GOT3 (cell line): ENCODE data around the gene MAP3K12.
"Not testable (repeated sequence)": the region's sequence is repeated elsewhere in the genome, so short reads cannot be mapped to it uniquely, and the experiment has no call there.

Experiments
- DNase-seq: peaks from one replicate; lab custom pipeline; 2025; ENCODE audit warnings: mixed read lengths; lab: John Stamatoyannopoulos, UW

MAP3K12 gene

DNA sequence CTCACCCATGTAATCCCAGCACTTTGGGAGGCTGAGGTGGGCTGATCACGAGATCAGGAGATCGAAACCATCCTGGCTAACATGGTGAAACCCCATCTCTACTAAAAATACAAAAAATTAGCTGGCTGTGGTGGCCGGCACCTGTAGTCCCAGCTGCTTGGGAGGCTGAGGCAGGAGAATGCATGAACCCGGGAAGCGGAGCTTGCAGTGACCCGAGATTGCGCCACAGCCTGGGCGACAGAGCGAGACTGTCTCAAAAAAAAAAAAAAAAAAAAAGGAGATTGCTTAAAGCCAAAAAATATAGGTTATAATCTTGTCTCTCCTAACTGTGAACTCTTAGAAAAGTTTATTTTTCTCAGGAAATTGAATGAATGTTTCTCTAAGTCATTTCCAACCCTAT, 63.9 kb downstream of the MAP3K12 start:
- not testable (repeated sequence) for DNase-seq

GRCh38 chr12:53431187-53431586, 68.1 kb downstream of the MAP3K12 start:
- no peak for DNase-seq

- DNase-seq: no peak
Measured at GRCh38 chr12:53430116-53430515, 69.1 kb downstream of the MAP3K12 start.
